CD4-positive, alpha-beta T cell treated with Interleukin-6 for 4 hours (primary cell): ENCODE measurements around the gene DGKQ.
"Not testable (repeated sequence)": the region's sequence is repeated elsewhere in the genome, so short reads cannot be mapped to it uniquely, and the experiment has no call there.

Experiments
- DNase-seq: peaks from one replicate; pipeline ENCODE4 v3.0.0-alpha.2; 2020; ENCODE audit warnings: mixed read lengths

The DGKQ gene

DNA sequence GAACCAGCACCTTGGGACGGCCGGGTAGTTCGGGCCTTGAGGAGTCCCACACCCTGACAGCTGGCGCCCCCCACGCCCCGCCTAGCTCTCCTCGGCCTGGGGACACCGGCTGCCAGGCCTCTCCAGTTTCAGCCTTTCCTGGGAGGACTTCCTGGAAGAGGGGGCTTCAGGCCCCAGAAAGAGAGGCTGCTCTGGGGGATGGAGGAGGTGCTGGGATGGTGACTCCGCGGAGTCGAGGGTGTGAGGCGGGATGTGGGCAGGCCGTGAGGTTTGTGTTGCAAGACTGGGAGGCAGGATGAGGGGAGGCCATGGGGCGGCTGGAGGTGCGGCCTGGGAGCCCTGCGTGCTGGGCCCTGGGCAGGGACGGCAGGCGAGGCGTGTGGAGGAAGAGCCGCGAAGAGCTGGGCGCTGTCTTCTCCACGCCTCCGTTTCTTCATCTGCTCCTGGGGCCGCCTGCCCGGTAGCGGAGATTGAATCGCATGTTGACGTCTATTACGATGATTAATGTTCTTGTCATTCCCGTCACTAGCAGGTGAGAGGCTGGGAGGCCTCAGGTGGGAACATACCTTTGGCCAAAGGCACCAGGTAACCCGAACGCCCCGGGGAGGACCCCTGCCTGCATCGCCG, 37.1 kb upstream of the DGKQ start:
- DNase-seq, result peak; percentile 75

GRCh38 chr4:1009542-1010394, 36.4 kb upstream of the DGKQ start:
- DNase-seq, result peak; percentile 78

GRCh38 chr4:1008840-1009541, 35.6 kb upstream of the DGKQ start:
- peak; percentile 51 for DNase-seq

- no peak for DNase-seq
Measured at GRCh38 chr4:1006856-1007255, 33.5 kb upstream of the DGKQ start.

GRCh38 chr4:1004557-1005485, 31.5 kb upstream of the DGKQ start:
- DNase-seq, result no peak

GRCh38 chr4:1004071-1004418, 30.7 kb upstream of the DGKQ start:
- DNase-seq, result no peak

- no peak for DNase-seq
Measured at GRCh38 chr4:1003271-1004070, 30.1 kb upstream of the DGKQ start.

GRCh38 chr4:1002631-1003251, 29.4 kb upstream of the DGKQ start:
- no peak for DNase-seq

GRCh38 chr4:1002131-1002630, 28.8 kb upstream of the DGKQ start:
- DNase-seq, result no peak

DNA sequence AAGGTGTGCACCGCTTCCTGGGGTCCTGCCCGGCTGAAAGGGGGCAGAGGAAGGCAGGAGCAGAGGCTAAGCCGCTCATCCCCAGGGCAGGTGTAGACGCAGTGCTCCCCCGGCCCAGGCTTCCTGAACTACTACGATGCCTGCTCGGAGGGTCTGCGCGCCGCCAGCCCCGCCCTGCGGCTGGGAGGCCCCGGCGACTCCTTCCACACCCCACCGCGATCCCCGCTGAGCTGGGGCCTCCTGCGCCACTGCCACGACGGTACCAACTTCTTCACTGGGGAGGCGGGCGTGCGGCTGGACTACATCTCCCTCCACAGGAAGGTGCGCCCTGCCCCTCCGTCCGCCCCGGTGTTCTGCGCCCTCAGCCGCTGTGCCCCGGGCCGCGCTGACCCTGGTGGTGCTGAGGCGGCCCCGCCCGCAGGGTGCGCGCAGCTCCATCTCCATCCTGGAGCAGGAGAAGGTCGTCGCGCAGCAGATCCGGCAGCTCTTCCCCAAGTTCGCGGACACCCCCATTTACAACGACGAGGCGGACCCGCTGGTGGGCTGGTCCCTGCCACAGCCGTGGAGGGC, 28.3 kb upstream of the DGKQ start:
- DNase-seq, result no peak

- DNase-seq, result no peak
Measured at GRCh38 chr4:1000686-1001260, 27.4 kb upstream of the DGKQ start.

- DNase-seq, result no peak
Measured at GRCh38 chr4:999882-1000425, 26.6 kb upstream of the DGKQ start.

DNA sequence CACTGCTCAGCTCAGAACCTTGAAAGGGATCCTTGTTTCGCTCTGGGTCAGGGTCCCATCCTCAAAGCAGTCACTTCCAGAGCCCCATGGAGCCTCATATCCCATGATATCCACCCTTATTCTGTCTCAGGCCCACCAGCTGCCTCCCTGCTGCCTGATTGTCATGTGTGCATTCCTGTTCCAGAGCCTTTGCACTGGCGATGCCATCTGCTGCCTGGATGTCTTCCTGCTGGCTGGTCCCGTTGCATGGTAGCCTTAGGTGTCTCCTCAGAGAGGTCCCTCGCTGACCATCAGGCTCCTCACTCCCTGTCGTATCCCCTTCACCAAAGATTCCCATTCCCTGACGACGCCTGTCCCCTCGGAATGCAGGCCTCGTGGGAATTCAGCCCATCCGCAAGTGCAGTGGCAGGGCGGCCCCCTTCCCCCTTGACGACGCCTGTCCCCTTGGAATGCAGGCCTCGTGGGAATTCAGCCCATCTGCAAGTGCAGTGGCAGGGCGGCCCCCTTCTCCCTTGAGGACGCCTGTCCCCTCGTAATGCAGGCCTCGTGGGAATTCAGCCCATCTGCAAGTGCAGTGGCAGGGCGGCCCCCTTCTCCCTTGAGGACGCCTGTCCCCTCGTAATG, 26.0 kb upstream of the DGKQ start:
- not testable (repeated sequence) for DNase-seq

DNA sequence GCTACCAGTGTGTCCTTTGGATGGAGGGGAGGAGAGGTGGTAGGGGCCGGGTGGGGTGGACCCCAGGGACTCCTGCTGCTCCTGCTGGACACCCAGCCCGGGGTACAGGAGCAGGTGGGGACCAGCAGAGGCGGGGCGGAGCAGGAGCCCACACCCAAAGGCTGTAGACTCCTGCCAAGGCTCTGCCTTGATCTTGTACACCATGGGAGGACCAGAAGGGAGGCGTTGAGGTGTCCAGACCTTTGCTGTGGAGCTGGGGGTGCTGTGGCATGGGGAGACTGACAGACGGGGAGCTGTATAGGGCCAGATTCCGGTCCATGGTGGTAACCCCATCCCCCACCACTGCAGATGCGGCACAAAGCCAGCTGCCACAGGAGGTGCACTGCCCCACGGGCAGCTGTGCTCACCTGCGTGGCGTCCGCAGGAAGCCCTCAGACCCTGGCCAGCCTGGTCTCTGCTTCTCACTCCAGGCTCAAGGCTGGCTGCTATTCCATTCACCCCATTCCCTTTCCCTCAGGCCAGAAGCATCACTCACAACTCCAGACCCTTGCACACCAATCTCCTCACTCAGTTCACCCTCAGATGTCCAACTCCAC, 24.8 kb upstream of the DGKQ start:
- DNase-seq, result no peak

- peak; percentile 19 for DNase-seq
Measured at GRCh38 chr4:997375-998071, 24.2 kb upstream of the DGKQ start.

DNA sequence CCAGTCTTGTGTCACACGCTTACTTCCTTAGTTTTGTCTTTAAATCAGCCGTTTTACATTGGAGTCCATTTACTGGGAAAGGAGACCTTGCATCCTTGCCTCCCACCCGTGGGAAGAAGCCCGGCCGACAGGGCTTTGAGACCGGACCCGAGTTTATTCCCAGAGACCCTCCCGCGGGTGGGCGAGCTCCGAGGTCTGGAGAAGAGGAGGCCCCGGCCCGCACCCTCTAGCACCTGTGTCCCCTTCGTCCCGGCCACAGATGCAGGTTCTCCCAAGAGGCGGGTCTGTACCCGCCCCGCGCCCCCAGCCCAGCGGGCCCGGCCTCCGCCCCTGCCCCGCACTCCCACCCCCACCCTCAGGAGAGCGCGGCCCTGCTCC, 23.6 kb upstream of the DGKQ start:
- DNase-seq, result no peak

DNA sequence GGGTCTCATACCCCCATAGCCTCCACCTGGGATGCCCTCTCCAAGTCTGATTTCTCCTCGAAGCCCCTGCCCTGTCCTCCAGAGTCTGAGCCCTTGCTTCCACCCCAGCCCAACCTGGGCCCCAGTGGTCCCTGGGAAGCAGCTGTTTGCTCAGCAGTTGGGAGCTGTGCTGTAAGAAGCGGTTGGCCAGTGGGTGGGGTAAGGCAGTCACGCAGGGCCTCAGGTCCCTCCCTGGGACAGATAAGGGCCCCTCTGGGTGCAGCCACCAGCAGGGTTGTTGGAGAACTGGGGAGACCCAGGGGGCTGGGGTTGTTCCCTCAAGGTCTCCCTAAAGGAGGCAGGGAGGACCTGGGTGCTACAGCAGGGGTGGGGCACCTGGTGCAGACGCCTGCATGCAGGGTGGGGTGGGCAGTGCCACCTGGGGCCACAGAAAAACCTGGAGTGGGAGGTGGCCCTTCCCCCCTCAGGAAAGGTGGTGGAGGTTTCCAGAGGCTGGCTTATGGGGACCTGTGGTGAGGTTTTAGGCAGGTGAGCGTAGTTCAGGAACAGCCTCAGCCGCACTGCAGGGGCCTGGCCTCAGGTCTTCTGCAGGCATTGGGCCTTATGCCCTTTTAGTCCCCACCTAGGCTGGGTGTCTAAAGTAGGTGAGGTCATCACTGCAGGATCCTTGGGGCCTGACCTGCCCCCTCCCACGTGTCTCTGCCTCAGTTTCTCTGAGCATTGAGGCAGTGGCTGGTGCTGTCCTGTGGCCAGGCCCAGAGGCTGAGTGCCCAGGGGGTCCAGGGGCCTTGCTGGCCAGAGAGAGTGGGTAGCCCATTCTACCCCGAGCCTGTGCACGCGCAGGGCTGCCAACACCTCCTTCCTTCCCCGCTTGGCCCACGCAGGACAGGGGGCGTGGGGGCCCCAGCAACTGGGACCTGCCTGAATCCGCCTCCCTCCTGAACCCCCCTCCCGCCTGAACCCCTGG, 22.9 kb upstream of the DGKQ start:
- no peak for DNase-seq
